CD14-positive monocyte (primary cell): ENCODE results near the gene RBM45. TPM values are rescaled to one million over a fixed set of nuclear protein-coding genes. Genes with fewer than 3 reads are reported as not detected.

ENCODE experiments used
- DNase-seq, 3 donors: peaks; one replicate each; pipeline ENCODE4 v3.0.0-alpha.2; 2011 to 2022
- H2AFZ ChIP-seq: 2 replicates; pipeline ENCODE4 v1.6.0; 2012; ENCODE audit warnings: mild to moderate bottlenecking, low read depth, low read length, inconsistent platforms; ENCODE audit not compliant: insufficient read depth, poor library complexity, severe bottlenecking
- H3K27ac ChIP-seq, 2 donors: 1 replicate in 1 of 2; 2 replicates in 1 of 2; pipeline ENCODE4 v1.5.1; 2012 to 2013; ENCODE audit warnings: low read length in 2 of 2, control low read depth in 1 of 2, inconsistent platforms in 1 of 2, low read depth in 1 of 2, mild to moderate bottlenecking in 1 of 2
- H3K27me3 ChIP-seq, 2 donors: one replicate each; pipeline versions ENCODE4 v1.6.0 to v1.6.1; 2011 to 2013; ENCODE audit warnings: low read length in 2 of 2; ENCODE audit not compliant: control insufficient read depth in 2 of 2, insufficient read depth in 2 of 2
- H3K36me3 ChIP-seq, 2 donors: replicated peaks in 1 of 2; 1 replicate in 1 of 2; 2 replicates in 1 of 2; pipeline versions ENCODE4 v1.5.1 to v1.6.1; 2012 to 2013; ENCODE audit warnings: low read length in 2 of 2, control low read depth in 1 of 2, inconsistent platforms in 1 of 2, mild to moderate bottlenecking in 1 of 2; ENCODE audit not compliant: insufficient read depth in 2 of 2, control insufficient read depth in 1 of 2
- H3K4me1 ChIP-seq, 2 donors: 1 replicate in 1 of 2; 2 replicates in 1 of 2; pipeline versions ENCODE4 v1.5.1 to v1.6.1; 2012 to 2013; ENCODE audit warnings: low read length in 2 of 2, control low read depth in 1 of 2, inconsistent platforms in 1 of 2, mild to moderate bottlenecking in 1 of 2, moderate library complexity in 1 of 2; ENCODE audit not compliant: insufficient read depth in 2 of 2, control insufficient read depth in 1 of 2
- H3K4me2 ChIP-seq: replicated peaks from 2 replicates; pipeline ENCODE3; 2012; ENCODE audit warnings: low read length, moderate library complexity, mild to moderate bottlenecking; ENCODE audit not compliant: poor library complexity, severe bottlenecking; ENCODE audit errors: extremely low read depth
- H3K4me3 ChIP-seq, 3 experiments: fragments of 200-600 bp in 1 of 3; sonication (generic) in 1 of 3; replicated peaks in 1 of 3; 1 replicate in 2 of 3; 2 replicates in 1 of 3; pipeline ENCODE4 v1.5.1; 2011 to 2013; ENCODE audit warnings: low read length in 3 of 3, mild to moderate bottlenecking in 3 of 3, control low read depth in 2 of 3, low read depth in 2 of 3, inconsistent platforms in 1 of 3, moderate library complexity in 1 of 3
- H3K79me2 ChIP-seq: 2 replicates; pipeline ENCODE4 v1.6.0; 2012; ENCODE audit warnings: mild to moderate bottlenecking, control low read depth, inconsistent platforms, low read length, moderate library complexity; ENCODE audit not compliant: insufficient read depth
- H3K9ac ChIP-seq: 2 replicates; pipeline ENCODE4 v1.6.0; 2017; ENCODE audit warnings: low read length, mild to moderate bottlenecking; ENCODE audit not compliant: insufficient read depth, poor library complexity, severe bottlenecking
- H3K9me3 ChIP-seq, 2 donors: replicated peaks in 1 of 2; 1 replicate in 1 of 2; 2 replicates in 1 of 2; pipeline versions ENCODE4 v1.5.1 to v1.6.1; 2012 to 2013; ENCODE audit warnings: low read length in 2 of 2, control low read depth in 1 of 2; ENCODE audit not compliant: control insufficient read depth in 1 of 2, insufficient read depth in 1 of 2
- H4K20me1 ChIP-seq: 2 replicates; pipeline ENCODE4 v1.6.0; 2012; ENCODE audit warnings: mild to moderate bottlenecking, low read length, control low read depth, moderate library complexity; ENCODE audit not compliant: insufficient read depth
- H3K27ac Mint-ChIP-seq, 7 donors: one replicate each; pipeline ENCODE4 v1.8.0; 2020; ENCODE audit warnings: mild to moderate bottlenecking in 7 of 7, mixed read lengths in 7 of 7, moderate library complexity in 6 of 7, inconsistent platforms in 2 of 7
- H3K27me3 Mint-ChIP-seq, 3 donors: one replicate each; pipeline ENCODE4 v1.8.0; 2021 to 2022; ENCODE audit warnings: low read depth in 3 of 3, mild to moderate bottlenecking in 3 of 3, mixed read lengths in 3 of 3, moderate library complexity in 3 of 3, inconsistent platforms in 1 of 3
- H3K36me3 Mint-ChIP-seq, 2 donors: one replicate each; pipeline ENCODE4 v1.8.0; 2020; ENCODE audit warnings: mixed read lengths in 2 of 2, inconsistent platforms in 1 of 2, mild to moderate bottlenecking in 1 of 2
- H3K4me1 Mint-ChIP-seq: one replicate; pipeline ENCODE4 v1.8.0; 2020; ENCODE audit warnings: mild to moderate bottlenecking, mixed read lengths
- H3K4me3 Mint-ChIP-seq, 2 donors: one replicate each; pipeline ENCODE4 v1.8.0; 2020; ENCODE audit warnings: mild to moderate bottlenecking in 2 of 2, mixed read lengths in 2 of 2, moderate library complexity in 1 of 2
- H3K9me3 Mint-ChIP-seq, 7 donors: one replicate each; pipeline ENCODE4 v1.8.0; 2020 to 2022; ENCODE audit warnings: mixed read lengths in 7 of 7, mild to moderate bottlenecking in 6 of 7, moderate library complexity in 6 of 7, inconsistent platforms in 2 of 7
- WGBS: methylation state at CpG from one replicate; pipeline ENCODE4 v1.1.5; 2013; ENCODE audit warnings: missing lambda C conversion rate; ENCODE audit not compliant: insufficient coverage; 5-methylcytosine and 5-hydroxymethylcytosine counted together
- intact Hi-C, 2 donors: fragments of 100-400 bp; cut with micrococcal nuclease; formaldehyde crosslinking; loops; one replicate each; pipeline versions ENCODE4 v1.15.0 to v1.15.1; 2023
- polyA plus RNA-seq, 3 donors: library from polyadenylated mRNA; depleted of rRNA in 1 of 3; unstranded in 2 of 3; stranded (reverse) in 1 of 3; fragments of 300-500 nt in 2 of 3; fragments of >200 nt in 1 of 3; fragmentation: Illumina TruSeq in 2 of 3; gene quantifications; 1 replicate in 2 of 3; 2 replicates in 1 of 3; pipeline ENCODE4 v1.2.3, GENCODE V29; 2012 to 2021
- TF ChIP-seq, protein P1 (sequence below): fragments of 200-600 bp; IDR thresholded peaks from one replicate; pipeline ENCODE4 v1.8.0; 2022; ENCODE audit warnings: antibody characterized with exemption, mild to moderate bottlenecking

RBM45 gene
- polyA plus RNA-seq, 3 donors, result 5.7 to 6.6 (median 5.9) TPM

DNA sequence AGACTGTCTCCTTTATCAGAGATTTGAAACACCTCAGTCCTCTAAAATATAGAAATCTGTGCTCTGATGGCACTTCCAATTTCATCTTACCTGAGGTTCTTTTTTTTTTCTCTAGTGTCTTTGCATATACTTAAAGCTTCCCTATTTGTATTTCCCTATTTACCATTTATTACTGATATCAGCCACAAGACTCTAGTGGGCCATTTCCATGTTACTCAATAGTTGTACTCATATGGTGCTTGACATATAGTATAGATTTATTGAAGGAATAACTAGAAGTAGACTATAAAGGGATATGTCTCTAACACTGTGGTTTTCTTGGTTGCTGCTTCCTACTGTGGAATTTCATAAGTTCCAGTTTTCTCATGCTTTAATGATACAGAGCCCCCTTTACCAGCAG, 3.0 kb downstream of the RBM45 start:
- Mint-ChIP-seq H3K36me3 (peaks cover 24 to 28% of the 10 kb centered on the region in 2 donors), H3K4me1 (peaks cover 26% of the 10 kb centered on the region), H3K27me3 (peaks cover 0 to 1% (median 0%) of the 10 kb centered on the region in 3 donors), H3K27ac (no peak overlapping the region), H3K9me3 (no peaks in the 10 kb centered on the region), H3K4me3 (no peak overlapping the region)
- H3K27me3 ChIP-seq, result no peaks in the 10 kb centered on the region
- TF ChIP-seq, protein P1, sequence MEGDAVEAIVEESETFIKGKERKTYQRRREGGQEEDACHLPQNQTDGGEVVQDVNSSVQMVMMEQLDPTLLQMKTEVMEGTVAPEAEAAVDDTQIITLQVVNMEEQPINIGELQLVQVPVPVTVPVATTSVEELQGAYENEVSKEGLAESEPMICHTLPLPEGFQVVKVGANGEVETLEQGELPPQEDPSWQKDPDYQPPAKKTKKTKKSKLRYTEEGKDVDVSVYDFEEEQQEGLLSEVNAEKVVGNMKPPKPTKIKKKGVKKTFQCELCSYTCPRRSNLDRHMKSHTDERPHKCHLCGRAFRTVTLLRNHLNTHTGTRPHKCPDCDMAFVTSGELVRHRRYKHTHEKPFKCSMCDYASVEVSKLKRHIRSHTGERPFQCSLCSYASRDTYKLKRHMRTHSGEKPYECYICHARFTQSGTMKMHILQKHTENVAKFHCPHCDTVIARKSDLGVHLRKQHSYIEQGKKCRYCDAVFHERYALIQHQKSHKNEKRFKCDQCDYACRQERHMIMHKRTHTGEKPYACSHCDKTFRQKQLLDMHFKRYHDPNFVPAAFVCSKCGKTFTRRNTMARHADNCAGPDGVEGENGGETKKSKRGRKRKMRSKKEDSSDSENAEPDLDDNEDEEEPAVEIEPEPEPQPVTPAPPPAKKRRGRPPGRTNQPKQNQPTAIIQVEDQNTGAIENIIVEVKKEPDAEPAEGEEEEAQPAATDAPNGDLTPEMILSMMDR, result no peak
- no peak overlapping the region for H3K27ac ChIP-seq
- peaks cover 14% of the 10 kb centered on the region for H3K79me2 ChIP-seq
- DNase-seq, result no peak
- no peak overlapping the region for H3K4me2 ChIP-seq
- intact Hi-C loops, result no loop called here
- no peaks in the 10 kb centered on the region for H4K20me1 ChIP-seq
- no peaks in the 10 kb centered on the region for H3K9me3 ChIP-seq
- H3K4me3 ChIP-seq, result no peak overlapping the region
- H3K4me1 ChIP-seq, result peaks cover 13 to 19% of the 10 kb centered on the region in 2 donors
- H3K9ac ChIP-seq, result no peak overlapping the region
- no peak overlapping the region for H2AFZ ChIP-seq
- H3K36me3 ChIP-seq, result peaks cover 24 to 41% of the 10 kb centered on the region in 2 donors

DNA sequence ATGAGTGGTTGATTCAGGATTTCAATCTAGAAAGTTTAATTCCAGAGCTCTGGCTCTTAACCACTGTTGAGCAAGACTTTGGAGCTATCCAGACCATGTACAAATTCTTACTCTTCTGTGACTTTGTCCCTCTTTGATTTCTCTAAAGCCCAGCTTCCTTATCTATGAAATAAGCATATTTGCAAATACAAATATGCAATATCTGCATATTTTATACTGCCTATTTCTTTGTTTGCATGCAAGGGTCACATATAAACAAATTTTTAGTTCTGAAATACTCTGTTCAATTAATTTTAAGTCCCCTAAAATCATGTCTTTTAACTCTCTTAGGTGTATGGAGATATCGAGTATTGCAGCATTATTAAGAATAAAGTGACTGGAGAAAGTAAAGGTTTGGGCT, 5.5 kb downstream of the RBM45 start:
- DNase-seq, result no peak
- no peak overlapping the region for H3K9ac ChIP-seq

More for the DNA sequence above, 5.5 kb downstream of the RBM45 start:
- H3K4me2 ChIP-seq, result no peak overlapping the region
- H4K20me1 ChIP-seq, result no peaks in the 10 kb centered on the region
- intact Hi-C loops, result no loop called here
- WGBS, result no CpG with 5 or more reads among the region's 1 CpG
- H3K36me3 Mint-ChIP-seq, result peaks cover 45 to 50% of the 10 kb centered on the region in 2 donors
- H3K9me3 ChIP-seq, result no peaks in the 10 kb centered on the region
- TF ChIP-seq, protein P1, result no peak
- no peaks in the 10 kb centered on the region for H3K27me3 Mint-ChIP-seq
- H3K4me3 ChIP-seq, result no peak overlapping the region
- no peak overlapping the region for H3K4me3 Mint-ChIP-seq
- H3K9me3 Mint-ChIP-seq, result no peaks in the 10 kb centered on the region
- H3K4me1 ChIP-seq, result peaks cover 8 to 12% of the 10 kb centered on the region in 2 donors
- no peak overlapping the region for H3K27ac Mint-ChIP-seq
- peaks cover 9% of the 10 kb centered on the region for H3K79me2 ChIP-seq
- peaks cover 23% of the 10 kb centered on the region for H3K4me1 Mint-ChIP-seq
- no peak overlapping the region for H2AFZ ChIP-seq
- H3K27ac ChIP-seq, result no peak overlapping the region
- peaks cover 46 to 65% of the 10 kb centered on the region in 2 donors for H3K36me3 ChIP-seq
- H3K27me3 ChIP-seq, result no peaks in the 10 kb centered on the region
